Chondrocyte (in vitro differentiated cells): Measurements from ENCODE around the gene NUP88. TPM values are rescaled to one million over a fixed set of nuclear protein-coding genes. Genes with fewer than 3 reads are reported as not detected.

Experiments used
- DNase-seq: peaks from one replicate; pipeline ENCODE4 v3.0.0; 2021; ENCODE audit warnings: mixed read lengths, low spot score
- H3K27ac Mint-ChIP-seq: one replicate; pipeline ENCODE4 v1.8.0; 2021; ENCODE audit warnings: mild to moderate bottlenecking, moderate library complexity, mixed read lengths; ENCODE audit not compliant: unreplicated experiment
- H3K27me3 Mint-ChIP-seq: 2 replicates; pipeline ENCODE4 v1.8.0; 2021; ENCODE audit warnings: low read depth, mixed read lengths
- H3K36me3 Mint-ChIP-seq: 2 replicates; pipeline ENCODE4 v1.8.0; 2021; ENCODE audit warnings: low read depth, mixed read lengths
- H3K4me1 Mint-ChIP-seq: 2 replicates; pipeline ENCODE4 v1.8.0; 2021; ENCODE audit warnings: low read depth, mild to moderate bottlenecking, mixed read lengths
- H3K4me3 Mint-ChIP-seq: one replicate; pipeline ENCODE4 v1.8.0; 2021; ENCODE audit warnings: mild to moderate bottlenecking, moderate library complexity, mixed read lengths; ENCODE audit not compliant: unreplicated experiment
- H3K9me3 Mint-ChIP-seq: 2 replicates; pipeline ENCODE4 v1.8.0; 2021; ENCODE audit warnings: low read depth, mixed read lengths
- CTCF ChIP-seq: fragments of 200-600 bp; sonication (generic); IDR thresholded peaks from 2 replicates; pipeline ENCODE4 v1.5.0; 2021; ENCODE audit warnings: antibody characterized with exemption, mild to moderate bottlenecking, moderate library complexity
- total RNA-seq: library from RNA; stranded (reverse); gene quantifications from 3 replicates; pipeline ENCODE4 v1.2.1, GENCODE V29; 2021

Gene NUP88
- total RNA-seq, 1 donor from 2014 or later = 29.2 TPM

GRCh38 chr17:5429191-5429887, 9.9 kb upstream of the NUP88 start:
- Mint-ChIP-seq H3K4me1 (no peaks in the 10 kb centered on the region), H3K9me3 (no peaks in the 10 kb centered on the region), H3K27me3 (no peaks in the 10 kb centered on the region), H3K4me3 (no peak overlapping the region), H3K36me3 (peaks cover 38% of the 10 kb centered on the region), H3K27ac (peak overlapping the region; percentile 1)
- DNase-seq = no peak
- no peak for TF ChIP-seq CTCF

- Mint-ChIP-seq H3K9me3 (no peaks in the 10 kb centered on the region), H3K4me1 (peaks cover 18% of the 10 kb centered on the region), H3K27me3 (no peaks in the 10 kb centered on the region), H3K36me3 (peaks cover 30% of the 10 kb centered on the region), H3K27ac (no peak overlapping the region), H3K4me3 (no peak overlapping the region)
- no peak for DNase-seq
- TF ChIP-seq CTCF = no peak
These were observed 6.4 kb upstream of the NUP88 start for GRCh38 chr17:5425826-5426225.

- Mint-ChIP-seq H3K4me3 (no peak overlapping the region), H3K36me3 (peaks cover 26% of the 10 kb centered on the region), H3K27ac (no peak overlapping the region), H3K27me3 (no peaks in the 10 kb centered on the region), H3K9me3 (no peaks in the 10 kb centered on the region), H3K4me1 (peaks cover 24% of the 10 kb centered on the region)
- no peak for TF ChIP-seq CTCF
- DNase-seq = no peak
These were observed 5.4 kb upstream of the NUP88 start for GRCh38 chr17:5424909-5425308.

- H3K9me3 Mint-ChIP-seq = no peaks in the 10 kb centered on the region
- H3K27ac Mint-ChIP-seq = no peak overlapping the region
- TF ChIP-seq CTCF = no peak
- no peaks in the 10 kb centered on the region for H3K27me3 Mint-ChIP-seq
- H3K36me3 Mint-ChIP-seq = peaks cover 16% of the 10 kb centered on the region
- H3K4me1 Mint-ChIP-seq = peaks cover 35% of the 10 kb centered on the region
- DNase-seq = no peak
- no peak overlapping the region for H3K4me3 Mint-ChIP-seq
These were observed 3.0 kb upstream of the NUP88 start for GRCh38 chr17:5422505-5422904.

GRCh38 chr17:5419959-5420653, 644 bp upstream of the NUP88 start, which contains the start of gene RPAIN:
Gene RPAIN (plus strand): TSS chr17:5420182. CDS start chr17:5420211, 29 bp downstream.
- Mint-ChIP-seq H3K4me3 (peak within 1 kb of the TSS; percentile 93), H3K4me1 (peaks cover 35% of the 10 kb centered on the region), H3K27ac (peak within 1 kb of the TSS; percentile 99), H3K36me3 (peaks cover 10% of the 10 kb centered on the region), H3K27me3 (no peaks in the 10 kb centered on the region), H3K9me3 (no peaks in the 10 kb centered on the region)
- TF ChIP-seq CTCF = no peak
- no peak for DNase-seq
